GM10248 (cell line): ENCODE results near the gene SLC6A1.

Source experiments
- CTCF ChIA-PET: fragments of 300-600 bp; sonication (Branson Sonifier 250); formaldehyde crosslinking; extraction: SDS; loops from one replicate; lab custom pipeline; 2021; ENCODE audit warnings: antibody characterized with exemption; lab: Yijun Ruan, JAX
- POLR2A ChIA-PET: fragments of 350-650 bp; sonication (Branson Sonifier 250); formaldehyde crosslinking; extraction: SDS; loops from one replicate; lab custom pipeline; 2020; ENCODE audit warnings: antibody characterized with exemption; lab: Yijun Ruan, JAX
- DNase-seq: peaks from one replicate; pipeline ENCODE4 v3.0.0; 2012; ENCODE audit errors: extremely low spot score
- CTCF ChIP-seq: IDR thresholded peaks from 2 replicates; pipeline ENCODE4 v1.5.1; 2012; ENCODE audit warnings: mild to moderate bottlenecking, low read depth; ENCODE audit errors: extremely low read depth, missing control alignments, control extremely low read depth

SLC6A1 gene

GRCh38 chr3:11014253-11014652 is 21.7 kb downstream of the SLC6A1 start:
- no peak for TF ChIP-seq CTCF
- ChIA-PET CTCF (interaction anchor here (1.7 kb wide), 1 partner anchor 24 kb away, joined by 3 read pairs; no protein-coding TSS in a partner anchor), POLR2A (no interaction called here)
- DNase-seq, result no peak

GRCh38 chr3:11014752-11015151 is 22.2 kb downstream of the SLC6A1 start:
- POLR2A ChIA-PET, result no interaction called here
- DNase-seq, result no peak
- CTCF ChIA-PET, result interaction anchor here (1.7 kb wide), 1 partner anchor 24 kb away, joined by 3 read pairs; no protein-coding TSS in a partner anchor
- no peak for TF ChIP-seq CTCF

- no peak for TF ChIP-seq CTCF
- DNase-seq, result no peak
- ChIA-PET POLR2A (no interaction called here), CTCF (interaction anchor here (1.0 to 1.7 kb wide), 2 partner anchors 14 to 25 kb away, joined by 3 read pairs; no protein-coding TSS in a partner anchor)
Measured at GRCh38 chr3:11015369-11015768, 22.8 kb downstream of the SLC6A1 start.

GRCh38 chr3:11016727-11017126 is 24.2 kb downstream of the SLC6A1 start:
- DNase-seq, result no peak
- ChIA-PET CTCF (no interaction called here), POLR2A (no interaction called here)
- no peak for TF ChIP-seq CTCF

- no peak for DNase-seq
- no peak for TF ChIP-seq CTCF
- POLR2A ChIA-PET, result no interaction called here
- CTCF ChIA-PET, result no interaction called here
Measured at GRCh38 chr3:11019116-11019819, 26.7 kb downstream of the SLC6A1 start.

- TF ChIP-seq CTCF, result no peak
- POLR2A ChIA-PET, result no interaction called here
- DNase-seq, result no peak
- CTCF ChIA-PET, result no interaction called here
Measured at GRCh38 chr3:11020764-11021163, 28.2 kb downstream of the SLC6A1 start.
